Liver (tissue), 9 donors: ENCODE measurements around the gene MECP2. TPM values are rescaled to one million over a fixed set of nuclear protein-coding genes. Genes with fewer than 3 reads are reported as not detected.

Experiments used
- DNase-seq: peaks from one replicate; pipeline ENCODE4 v3.0.0-alpha.2; 2017; ENCODE audit warnings: low spot score
- H3K27ac ChIP-seq, 2 donors: one replicate each; pipeline ENCODE4 v1.7.0; 2013; ENCODE audit warnings: inconsistent platforms in 2 of 2, low read length in 2 of 2, control low read depth in 1 of 2, low read depth in 1 of 2, mild to moderate bottlenecking in 1 of 2
- H3K27me3 ChIP-seq, 4 donors: one replicate each; pipeline versions ENCODE4 v1.6.1 to v1.7.0; 2013; ENCODE audit warnings: low read length in 3 of 4, inconsistent platforms in 1 of 4, mild to moderate bottlenecking in 1 of 4, moderate library complexity in 1 of 4; ENCODE audit not compliant: control insufficient read depth in 4 of 4, insufficient read depth in 4 of 4
- H3K36me3 ChIP-seq, 4 donors: one replicate each; pipeline versions ENCODE4 v1.6.1 to v1.7.0; 2013; ENCODE audit warnings: low read length in 3 of 4, mild to moderate bottlenecking in 3 of 4, low read depth in 1 of 4, moderate library complexity in 1 of 4; ENCODE audit not compliant: control insufficient read depth in 4 of 4, insufficient read depth in 3 of 4
- H3K4me1 ChIP-seq, 4 donors: one replicate each; pipeline versions ENCODE4 v1.6.1 to v1.7.0; 2013; ENCODE audit warnings: low read length in 3 of 4, mild to moderate bottlenecking in 3 of 4, moderate library complexity in 1 of 4; ENCODE audit not compliant: control insufficient read depth in 4 of 4, insufficient read depth in 4 of 4
- H3K4me3 ChIP-seq, 3 donors: one replicate each; pipeline versions ENCODE4 v1.6.1 to v1.7.0; 2013; ENCODE audit warnings: low read length in 3 of 3, control low read depth in 1 of 3, low read depth in 1 of 3, mild to moderate bottlenecking in 1 of 3
- H3K9ac ChIP-seq, 2 donors: one replicate each; pipeline ENCODE4 v1.7.0; 2013; ENCODE audit warnings: low read length in 2 of 2, mild to moderate bottlenecking in 2 of 2, moderate library complexity in 2 of 2, control low read depth in 1 of 2, low read depth in 1 of 2
- H3K9me3 ChIP-seq, 4 donors: one replicate each; pipeline versions ENCODE4 v1.6.1 to v1.7.0; 2013; ENCODE audit warnings: low read length in 3 of 4; ENCODE audit not compliant: control insufficient read depth in 4 of 4
- ATF3 ChIP-seq: IDR thresholded peaks from 2 replicates; pipeline ENCODE4 v1.6.1; 2016; ENCODE audit warnings: antibody characterized with exemption
- EGR1 ChIP-seq, 2 donors: IDR thresholded peaks; 2 replicates each; pipeline ENCODE4 v1.6.1; 2016 to 2018; ENCODE audit warnings: antibody characterized with exemption in 2 of 2, low read depth in 2 of 2
- FOXA2 ChIP-seq: IDR thresholded peaks from 2 replicates; pipeline ENCODE4 v1.6.1; 2016; ENCODE audit warnings: antibody characterized with exemption
- HNF4A ChIP-seq, 2 donors: conservative IDR thresholded peaks; 2 replicates each; pipeline ENCODE4 v1.6.1; 2016; ENCODE audit warnings: antibody characterized with exemption in 2 of 2, mild to moderate bottlenecking in 2 of 2
- HNF4G ChIP-seq: IDR thresholded peaks from 2 replicates; pipeline ENCODE4 v1.6.1; 2016; ENCODE audit warnings: antibody characterized with exemption
- JUND ChIP-seq, 2 donors: IDR thresholded peaks; 2 replicates each; pipeline ENCODE4 v1.6.1; 2016; ENCODE audit warnings: antibody characterized with exemption in 2 of 2
- MAX ChIP-seq: IDR thresholded peaks from 2 replicates; pipeline ENCODE4 v1.6.1; 2016; ENCODE audit warnings: antibody characterized with exemption
- NR2F2 ChIP-seq: IDR thresholded peaks from 2 replicates; pipeline ENCODE4 v1.6.1; 2016; ENCODE audit warnings: antibody characterized with exemption
- RAD21 ChIP-seq, 2 donors: IDR thresholded peaks; 2 replicates each; pipeline ENCODE4 v1.6.1; 2016; ENCODE audit warnings: antibody characterized with exemption in 2 of 2, mild to moderate bottlenecking in 2 of 2
- REST ChIP-seq: IDR thresholded peaks from 2 replicates; pipeline ENCODE4 v1.6.1; 2016; ENCODE audit warnings: antibody characterized with exemption, mild to moderate bottlenecking
- RXRA ChIP-seq, 2 donors: IDR thresholded peaks; 2 replicates each; pipeline ENCODE4 v1.6.1; 2017 to 2018; ENCODE audit warnings: antibody characterized with exemption in 2 of 2, mild to moderate bottlenecking in 1 of 2
- SP1 ChIP-seq: IDR thresholded peaks from 2 replicates; pipeline ENCODE4 v1.6.1; 2018; ENCODE audit warnings: antibody characterized with exemption, mild to moderate bottlenecking
- TAF1 ChIP-seq: conservative IDR thresholded peaks from 2 replicates; pipeline ENCODE4 v1.6.1; 2016; ENCODE audit warnings: antibody characterized with exemption, mild to moderate bottlenecking
- ZBTB33 ChIP-seq: IDR thresholded peaks from 2 replicates; pipeline ENCODE4 v1.6.1; 2016; ENCODE audit warnings: antibody characterized with exemption
- WGBS: extraction: QIAGEN DNeasy Blood & Tissue Kit; methylation state at CpG from one replicate; pipeline ENCODE4 v1.1.7; 2013; 5-methylcytosine and 5-hydroxymethylcytosine counted together
- polyA plus RNA-seq, 2 donors: library from polyadenylated mRNA; stranded (reverse) in 1 of 2; unstranded in 1 of 2; fragments of 200-250 nt in 1 of 2; fragments of >200 nt in 1 of 2; fragmentation: Nextera tagmentation in 1 of 2; extraction: Ambion mirVana in 1 of 2; gene quantifications; one replicate each; pipeline versions ENCODE4 v1.2.1 to v1.2.3, GENCODE V29; 2013 to 2015
- total RNA-seq, 2 donors: library from RNA; depleted of rRNA; stranded (reverse); fragments of >200 nt; gene quantifications; one replicate each; pipeline ENCODE4 v1.2.3, GENCODE V29; 2014
- donor health status: healthy.
- donor health status: healthy.
- donor health status: healthy.
- donor health status: healthy.
- donor health status: healthy.

Gene MECP2
- total and polyA plus RNA-seq, 4 donors: 6.9 to 22.0 (median 10.0) TPM

DNA sequence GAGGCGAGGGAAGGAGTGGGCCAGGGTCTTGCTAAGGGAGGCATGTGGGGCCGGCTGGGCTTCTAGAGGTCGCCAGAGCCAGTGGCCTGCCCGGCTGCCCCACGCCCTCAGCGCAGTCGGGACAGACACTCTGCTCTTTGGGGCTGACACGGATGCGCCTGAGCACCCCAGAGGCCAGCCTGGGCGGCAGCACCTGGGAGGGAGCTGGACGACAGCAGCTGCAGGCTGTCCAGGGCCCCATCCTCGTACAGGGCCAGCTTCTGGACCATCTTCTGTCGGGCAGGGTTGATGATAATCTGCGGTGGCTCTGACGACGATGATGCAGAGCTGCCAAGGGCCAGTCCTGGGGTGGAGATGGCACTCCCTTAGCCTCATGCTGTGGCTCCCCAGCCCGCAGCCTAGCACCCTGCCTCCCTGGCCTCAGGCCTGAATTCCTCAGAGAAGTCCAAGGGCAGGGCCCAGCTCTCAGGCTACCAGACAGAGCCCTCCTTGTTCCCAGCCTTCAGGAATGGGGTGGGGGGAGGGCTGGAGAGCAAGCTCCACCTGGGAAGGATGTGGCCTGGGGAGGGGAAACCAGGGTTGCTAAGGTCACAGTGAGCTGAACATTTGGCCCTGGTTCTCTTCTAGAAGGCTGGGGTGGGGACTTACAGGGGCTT lies 85.1 kb downstream of the MECP2 start:
- 84% methylated on average over 17 of the region's 17 CpGs for WGBS
- no peak overlapping the region for H3K27ac ChIP-seq

GRCh38 chrX:154011376-154012335 lies 85.9 kb downstream of the MECP2 start:
- no peak overlapping the region for H3K4me3 ChIP-seq
- TF ChIP-seq ZBTB33: no peak
- TF ChIP-seq RAD21 (IDR thresholded peaks at IDR 0.05): no peak
- no peak for TF ChIP-seq REST
- no peak for TF ChIP-seq JUND (IDR thresholded peaks at IDR 0.05)
- no peak for TF ChIP-seq NR2F2
- TF ChIP-seq EGR1 (IDR thresholded peaks at IDR 0.05; ENCODE audit: low read depth in 2 of 2): no peak
- TF ChIP-seq SP1: no peak
- no peak for TF ChIP-seq HNF4A (conservative IDR thresholded peaks at IDR 0.05)
- no peak for TF ChIP-seq MAX
- no peak for TF ChIP-seq FOXA2
- H3K9ac ChIP-seq: no peak overlapping the region
- no peaks in the 10 kb centered on the region for H3K9me3 ChIP-seq
- DNase-seq: no peak
- no peaks in the 10 kb centered on the region for H3K27me3 ChIP-seq
- H3K4me1 ChIP-seq: peaks cover 0 to 5% (median 1%) of the 10 kb centered on the region in 4 donors
- H3K36me3 ChIP-seq: peaks cover 0 to 8% (median 2%) of the 10 kb centered on the region in 4 donors
- WGBS: 91% methylated on average over 18 of the region's 18 CpGs
- no peak overlapping the region for H3K27ac ChIP-seq

More for the DNA sequence above, 85.1 kb downstream of the MECP2 start:
- Histone ChIP-seq H3K9ac (no peak overlapping the region), H3K9me3 (no peaks in the 10 kb centered on the region), H3K4me1 (peaks cover 0 to 6% (median 1%) of the 10 kb centered on the region in 4 donors), H3K4me3 (no peak overlapping the region), H3K36me3 (peaks cover 0 to 11% (median 4%) of the 10 kb centered on the region in 4 donors), H3K27me3 (no peaks in the 10 kb centered on the region)
- no peak for DNase-seq
- TF ChIP-seq TAF1: no peak
- no peak for TF ChIP-seq ATF3
- TF ChIP-seq SP1: no peak
- TF ChIP-seq ZBTB33: no peak
- TF ChIP-seq MAX: no peak
- TF ChIP-seq HNF4G: no peak
- no peak for TF ChIP-seq HNF4A (conservative IDR thresholded peaks at IDR 0.05)
- TF ChIP-seq RXRA (IDR thresholded peaks at IDR 0.05): no peak
